Esophagus muscularis mucosa (tissue), 4 donors: ENCODE results near the gene CRB1. TPM values are rescaled to one million over a fixed set of nuclear protein-coding genes. Genes with fewer than 3 reads are reported as not detected.

Experiments
- DNase-seq: peaks from one replicate; pipeline ENCODE4 v3.0.0-alpha.2; 2017; ENCODE audit errors: extremely low spot score
- H3K27ac ChIP-seq, 4 donors: fragments of 200-600 bp; sonication (generic); replicated peaks in 1 of 4; 1 replicate in 3 of 4; 2 replicates in 1 of 4; pipeline ENCODE4 v1.5.1; 2016 to 2019; ENCODE audit warnings: mild to moderate bottlenecking in 1 of 4
- H3K27me3 ChIP-seq, 4 donors: fragments of 200-600 bp; sonication (generic); one replicate each; pipeline versions ENCODE4 v1.5.1 to v1.6.0; 2016 to 2019
- H3K36me3 ChIP-seq, 4 donors: fragments of 200-600 bp; sonication (generic); one replicate each; pipeline ENCODE4 v1.5.1; 2016 to 2019
- H3K4me1 ChIP-seq, 4 donors: fragments of 200-600 bp; sonication (generic); one replicate each; pipeline ENCODE4 v1.5.1; 2016 to 2019
- H3K4me3 ChIP-seq, 4 donors: fragments of 200-600 bp; sonication (generic); 1 replicate in 2 of 4; 2 replicates in 2 of 4; pipeline ENCODE4 v1.5.1; 2016 to 2019; ENCODE audit warnings: mild to moderate bottlenecking in 4 of 4, moderate library complexity in 1 of 4
- H3K9me3 ChIP-seq, 4 donors: fragments of 200-600 bp; sonication (generic); 1 replicate in 3 of 4; 2 replicates in 1 of 4; pipeline ENCODE4 v1.5.1; 2016 to 2019
- CTCF ChIP-seq, 3 experiments: fragments of 200-600 bp in 2 of 3; fragments of 450-650 bp in 1 of 3; sonication (generic) in 2 of 3; IDR thresholded peaks; one replicate each; pipeline ENCODE4 v1.5.1; 2017 to 2019; ENCODE audit warnings: antibody characterized with exemption in 3 of 3, mild to moderate bottlenecking in 2 of 3, moderate library complexity in 1 of 3
- EP300 ChIP-seq: sonication (generic); formaldehyde crosslinking; IDR thresholded peaks from one replicate; pipeline ENCODE4 v1.6.1; 2017; ENCODE audit warnings: antibody characterized with exemption
- POLR2A ChIP-seq: fragments of 450-650 bp; IDR thresholded peaks from one replicate; pipeline ENCODE4 v1.6.1; 2017; ENCODE audit warnings: antibody characterized with exemption, moderate library complexity, mild to moderate bottlenecking, low read depth
- POLR2AphosphoS5 ChIP-seq, 2 donors: sonication (generic); formaldehyde crosslinking; IDR thresholded peaks; one replicate each; pipeline ENCODE4 v1.6.1; 2017; ENCODE audit warnings: antibody characterized with exemption in 2 of 2
- WGBS: methylation state at CpG from one replicate; pipeline ENCODE4 v1.1.5; 2018; 5-methylcytosine and 5-hydroxymethylcytosine counted together
- intact Hi-C: fragments of 100-400 bp; cut with DNase I; formaldehyde crosslinking; loops from one replicate; pipeline ENCODE4 v1.15.1; 2023
- total RNA-seq, 4 donors: library from RNA; depleted of rRNA; stranded (reverse); fragments of >200 nt; gene quantifications; one replicate each; pipeline versions ENCODE4 v1.1.0 to v1.2.1, GENCODE V29; 2016

Gene CRB1
- total RNA-seq, 4 donors from 2014 or later, result 0.23 to 0.83 (median 0.38) TPM

GRCh38 chr1:197393105-197393504 is 125.1 kb downstream of the CRB1 start:
- 72% methylated on average over 1 of the region's 1 CpG for WGBS
- intact Hi-C loops, result no loop called here
- TF ChIP-seq EP300 (no peak), POLR2A (no peak), POLR2AphosphoS5 (IDR thresholded peaks at IDR 0.05) (no peak), CTCF (IDR thresholded peaks at IDR 0.05) (no peak)
- Histone ChIP-seq H3K4me3 (no peak overlapping the region), H3K27ac (no peak overlapping the region), H3K36me3 (no peaks in the 10 kb centered on the region), H3K9me3 (no peaks in the 10 kb centered on the region), H3K4me1 (no peaks in the 10 kb centered on the region), H3K27me3 (no peaks in the 10 kb centered on the region)
- no peak for DNase-seq

DNA sequence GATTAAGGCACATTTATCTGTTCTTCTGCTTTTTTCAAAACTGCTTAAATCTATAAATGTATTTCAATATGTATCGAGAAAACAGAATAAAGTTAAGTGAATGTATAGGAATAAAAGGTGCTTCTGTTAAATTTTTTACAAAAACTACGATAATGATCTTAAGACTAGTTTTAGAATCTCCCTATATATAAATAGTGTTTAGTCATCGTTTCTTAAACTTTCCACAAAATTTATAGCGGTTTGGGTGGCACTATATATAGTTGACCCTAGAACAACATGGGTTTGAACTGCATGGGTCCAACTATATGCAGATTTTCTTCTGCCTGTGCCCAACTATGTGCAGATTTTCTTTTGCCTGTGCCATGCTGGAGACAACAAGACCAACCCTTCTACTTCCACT is 125.7 kb downstream of the CRB1 start:
- no peak for DNase-seq
- TF ChIP-seq POLR2AphosphoS5 (IDR thresholded peaks at IDR 0.05) (no peak), CTCF (IDR thresholded peaks at IDR 0.05) (no peak), EP300 (no peak), POLR2A (no peak)
- Histone ChIP-seq H3K27ac (no peak overlapping the region), H3K27me3 (no peaks in the 10 kb centered on the region), H3K4me1 (no peaks in the 10 kb centered on the region), H3K36me3 (no peaks in the 10 kb centered on the region), H3K4me3 (no peak overlapping the region), H3K9me3 (no peaks in the 10 kb centered on the region)
- 89% methylated on average over 4 of the region's 4 CpGs for WGBS
- intact Hi-C loops, result no loop called here

DNA sequence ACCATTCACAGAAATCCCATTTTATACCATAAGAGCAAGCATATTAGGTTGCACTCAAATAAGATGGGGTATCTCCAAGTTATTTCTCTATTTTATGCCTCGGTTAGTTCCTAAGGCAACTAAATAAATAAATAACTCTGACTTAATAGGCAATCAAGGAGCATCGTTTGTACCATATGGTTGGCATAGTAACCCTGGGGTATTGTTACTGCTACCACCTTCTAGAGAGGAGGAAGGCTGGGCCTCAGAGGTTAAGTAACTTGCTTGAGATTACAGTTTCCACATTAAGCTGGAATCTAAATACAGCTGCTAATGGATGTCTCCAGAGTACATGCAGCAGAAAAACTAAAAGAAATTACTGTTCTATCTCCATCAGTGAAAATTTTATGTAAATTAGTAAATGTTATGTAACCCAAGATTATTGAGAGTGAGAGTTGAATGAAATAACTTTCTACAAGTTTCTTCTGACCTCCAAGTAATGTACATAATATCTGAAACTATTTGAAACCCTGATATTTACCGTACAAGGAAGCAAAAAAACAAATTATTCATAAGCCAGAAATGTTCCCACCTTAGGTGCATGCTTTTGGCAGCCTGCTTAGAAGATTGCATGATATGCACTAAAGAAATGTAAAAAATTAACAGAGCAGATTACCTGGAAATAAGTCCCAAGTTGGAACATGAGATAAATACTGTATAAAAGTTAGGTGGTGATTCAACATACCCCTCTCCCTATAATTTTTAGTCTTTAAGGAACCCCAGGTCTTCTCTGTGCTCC is 127.0 kb downstream of the CRB1 start:
- 74% methylated on average over 3 of the region's 3 CpGs for WGBS
- Histone ChIP-seq H3K4me1 (no peaks in the 10 kb centered on the region), H3K27me3 (no peaks in the 10 kb centered on the region), H3K27ac (no peak overlapping the region), H3K9me3 (peaks cover 0 to 4% (median 0%) of the 10 kb centered on the region in 4 donors), H3K36me3 (no peaks in the 10 kb centered on the region), H3K4me3 (no peak overlapping the region)
- intact Hi-C loops, result no loop called here
- TF ChIP-seq EP300 (no peak), POLR2AphosphoS5 (IDR thresholded peaks at IDR 0.05) (no peak), POLR2A (no peak), CTCF (IDR thresholded peaks at IDR 0.05) (no peak)
- no peak for DNase-seq

DNA sequence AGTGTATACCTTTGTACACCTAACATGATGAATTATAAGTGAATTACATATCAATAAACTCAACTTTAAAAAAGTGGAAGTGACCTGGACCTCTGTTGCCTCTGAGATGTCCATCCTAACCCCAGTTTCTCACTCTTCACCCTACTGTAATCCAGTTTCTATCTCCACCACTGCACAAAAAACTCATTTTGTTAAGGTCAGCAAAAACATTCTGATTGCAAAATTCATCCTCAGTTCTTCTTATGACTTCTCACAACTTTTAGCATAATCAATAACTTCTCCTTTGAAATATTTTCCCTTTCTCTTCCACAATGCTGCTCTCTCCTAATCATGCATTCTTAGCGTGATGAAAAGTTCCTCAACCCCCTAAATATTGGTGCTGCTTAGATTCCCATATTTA is 129.8 kb downstream of the CRB1 start:
- Histone ChIP-seq H3K27ac (no peak overlapping the region), H3K27me3 (no peaks in the 10 kb centered on the region), H3K4me1 (no peaks in the 10 kb centered on the region), H3K9me3 (peaks cover 0 to 4% (median 0%) of the 10 kb centered on the region in 4 donors), H3K36me3 (no peaks in the 10 kb centered on the region), H3K4me3 (no peak overlapping the region)
- intact Hi-C loops, result no loop called here
- no peak for DNase-seq
- 94% methylated on average over 1 of the region's 1 CpG for WGBS
- TF ChIP-seq CTCF (IDR thresholded peaks at IDR 0.05), result no peak
- TF ChIP-seq POLR2AphosphoS5 (IDR thresholded peaks at IDR 0.05), result no peak
- TF ChIP-seq EP300, result no peak
- no peak for TF ChIP-seq POLR2A
